ENCODE measurements around the gene MECP2.

DNA sequence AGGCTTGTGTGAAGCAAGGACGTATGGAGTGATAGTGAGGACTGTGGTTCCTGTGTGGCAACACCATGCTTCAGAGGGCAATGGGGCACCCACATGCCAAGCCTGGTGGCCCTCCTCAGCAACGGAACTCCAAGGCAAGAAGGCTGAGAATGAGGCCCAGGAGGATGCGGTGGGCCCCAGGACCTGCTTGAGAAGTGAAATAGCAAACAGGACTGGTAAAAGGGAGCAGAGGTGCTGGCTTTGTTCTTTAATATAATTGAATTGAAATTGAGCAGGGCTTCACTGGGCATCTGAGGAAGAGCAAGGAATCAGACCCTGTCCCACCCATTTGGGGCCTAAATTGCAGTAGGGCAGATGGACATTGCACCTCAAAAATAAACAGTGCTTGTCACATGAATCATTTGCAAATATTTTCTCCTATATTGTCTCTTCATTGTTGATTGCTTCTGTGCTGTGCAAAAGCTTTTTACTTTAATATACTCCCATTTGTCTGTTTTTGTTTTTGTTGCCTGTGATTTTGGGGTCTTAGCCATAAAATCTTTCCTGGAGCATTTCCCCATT, 122.7 kb downstream of the MECP2 start:
- TF ChIP-seq, protein P1, sequence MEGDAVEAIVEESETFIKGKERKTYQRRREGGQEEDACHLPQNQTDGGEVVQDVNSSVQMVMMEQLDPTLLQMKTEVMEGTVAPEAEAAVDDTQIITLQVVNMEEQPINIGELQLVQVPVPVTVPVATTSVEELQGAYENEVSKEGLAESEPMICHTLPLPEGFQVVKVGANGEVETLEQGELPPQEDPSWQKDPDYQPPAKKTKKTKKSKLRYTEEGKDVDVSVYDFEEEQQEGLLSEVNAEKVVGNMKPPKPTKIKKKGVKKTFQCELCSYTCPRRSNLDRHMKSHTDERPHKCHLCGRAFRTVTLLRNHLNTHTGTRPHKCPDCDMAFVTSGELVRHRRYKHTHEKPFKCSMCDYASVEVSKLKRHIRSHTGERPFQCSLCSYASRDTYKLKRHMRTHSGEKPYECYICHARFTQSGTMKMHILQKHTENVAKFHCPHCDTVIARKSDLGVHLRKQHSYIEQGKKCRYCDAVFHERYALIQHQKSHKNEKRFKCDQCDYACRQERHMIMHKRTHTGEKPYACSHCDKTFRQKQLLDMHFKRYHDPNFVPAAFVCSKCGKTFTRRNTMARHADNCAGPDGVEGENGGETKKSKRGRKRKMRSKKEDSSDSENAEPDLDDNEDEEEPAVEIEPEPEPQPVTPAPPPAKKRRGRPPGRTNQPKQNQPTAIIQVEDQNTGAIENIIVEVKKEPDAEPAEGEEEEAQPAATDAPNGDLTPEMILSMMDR (IDR thresholded peaks at IDR 0.05): no peak
- no peak for TF ChIP-seq POLR2A (IDR thresholded peaks at IDR 0.05)

Data from lower leg skin (tissue), 3 donors.